SW480 (cell line): ENCODE data around the gene LSS.
A peak's percentile ranks its signal among the peaks of the same experiment; 100 is the strongest.
"Not testable (repeated sequence)": the region's sequence is repeated elsewhere in the genome, so short reads cannot be mapped to it uniquely, and the experiment has no call there.

ENCODE experiments used
- DNase-seq: peaks from one replicate; pipeline ENCODE4 v3.0.0-alpha.2; 2016; ENCODE audit warnings: low spot score

Gene LSS

GRCh38 chr21:46185716-46186115 is 42.9 kb downstream of the LSS start:
- DNase-seq, result no peak

DNA sequence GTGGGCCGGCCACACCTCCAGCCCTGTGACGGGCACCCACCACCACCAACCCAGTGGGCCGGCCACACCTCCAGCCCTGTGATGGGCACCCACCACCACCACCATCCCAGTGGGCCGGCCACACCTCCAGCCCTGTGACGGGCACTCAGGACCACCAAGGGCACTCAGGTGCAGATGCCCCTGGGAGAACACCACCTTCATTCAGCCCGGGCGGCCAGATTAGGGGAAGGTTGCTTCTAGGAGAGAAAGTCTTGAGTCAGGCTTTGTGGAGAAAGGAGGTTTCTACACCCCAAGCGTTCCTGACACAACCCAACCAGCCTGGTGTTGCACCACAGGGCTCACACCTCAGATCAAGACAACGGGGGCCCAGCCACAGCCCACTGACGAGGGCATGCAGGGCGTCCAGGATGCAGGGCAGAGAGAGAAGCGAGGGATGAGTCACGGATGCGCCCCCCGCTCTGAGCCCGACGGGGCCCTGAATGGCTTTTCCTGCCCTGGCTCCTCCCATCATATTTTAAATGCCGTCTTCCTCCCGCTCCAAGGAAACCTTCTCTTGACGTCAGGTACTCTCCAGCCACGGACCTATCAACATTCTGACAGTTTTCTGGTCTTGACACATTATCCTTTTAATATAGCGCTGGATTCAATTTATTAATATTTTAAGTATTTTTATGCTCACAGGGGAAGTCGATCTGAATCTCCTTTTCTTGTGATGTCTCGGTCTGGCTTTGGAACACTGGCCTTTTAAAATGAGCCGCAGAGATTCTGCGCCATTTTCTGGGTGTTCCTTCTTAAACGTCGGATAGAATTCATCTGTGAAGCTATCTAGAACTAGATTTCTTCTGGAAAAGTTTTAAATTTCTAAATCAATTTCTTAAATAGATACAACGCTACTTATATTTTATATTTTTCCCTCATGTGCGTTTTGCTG is 43.7 kb downstream of the LSS start:
- DNase-seq, result peak; percentile 42

DNA sequence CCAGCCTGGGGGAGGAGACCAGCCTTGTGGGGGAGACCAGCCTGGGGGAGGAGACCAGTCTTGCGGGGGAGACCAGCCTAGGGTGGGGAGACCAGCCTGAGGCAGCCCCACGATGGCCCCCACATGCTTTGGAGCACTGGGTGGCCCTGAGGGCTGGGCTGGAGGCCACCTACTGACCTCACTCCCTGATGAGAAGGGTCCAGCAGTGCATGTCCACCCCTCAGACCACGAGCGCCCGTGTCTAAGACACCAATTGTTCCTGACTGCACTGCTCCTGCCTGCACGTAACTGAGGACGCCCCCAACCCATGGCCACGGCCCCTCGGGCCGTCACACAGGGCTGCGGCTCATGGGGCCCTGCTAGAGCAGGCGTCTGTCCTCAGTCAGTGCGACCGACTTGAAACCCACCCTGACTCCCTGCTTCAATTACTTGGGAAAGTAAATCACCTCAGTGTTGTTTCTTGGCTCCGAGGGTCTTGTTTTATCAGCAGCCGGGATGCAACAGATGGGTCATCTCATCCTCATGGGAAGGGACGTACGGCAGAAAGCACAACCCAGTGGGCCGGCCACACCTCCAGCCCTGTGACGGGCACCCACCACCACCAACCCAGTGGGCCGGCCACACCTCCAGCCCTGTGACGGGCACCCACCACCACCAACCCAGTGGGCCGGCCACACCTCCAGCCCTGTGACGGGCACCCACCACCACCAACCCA is 44.5 kb downstream of the LSS start, which contains the start of gene SPATC1L:
TSS of gene SPATC1L (minus strand) at position 550 of the 715 bp plus-strand sequence. CDS start 1,643 bp downstream, outside the sequence.
- peak; percentile 42 for DNase-seq

DNA sequence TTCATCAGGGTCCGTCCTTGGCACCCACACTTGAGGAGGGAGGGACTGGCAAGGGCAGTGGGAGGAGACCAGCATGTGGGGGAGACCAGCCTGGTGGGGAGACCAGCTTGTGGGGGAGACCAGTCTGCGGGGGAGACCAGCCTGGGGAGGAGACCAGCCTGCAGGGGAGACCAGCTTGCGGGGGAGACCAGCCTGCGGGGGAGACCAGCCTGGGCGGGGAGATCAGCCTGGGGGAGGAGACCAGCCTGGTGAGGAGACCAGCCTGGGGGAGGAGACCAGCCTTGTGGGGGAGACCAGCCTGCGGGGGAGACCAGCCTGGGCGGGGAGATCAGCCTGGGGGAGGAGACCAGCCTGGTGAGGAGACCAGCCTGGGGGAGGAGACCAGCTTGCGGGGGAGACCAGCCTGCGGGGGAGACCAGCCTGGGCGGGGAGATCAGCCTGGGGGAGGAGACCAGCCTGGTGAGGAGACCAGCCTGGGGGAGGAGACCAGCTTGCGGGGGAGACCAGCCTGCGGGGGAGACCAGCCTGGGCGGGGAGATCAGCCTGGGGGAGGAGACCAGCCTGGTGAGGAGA is 45.2 kb downstream of the LSS start:
- not testable (repeated sequence) for DNase-seq

DNA sequence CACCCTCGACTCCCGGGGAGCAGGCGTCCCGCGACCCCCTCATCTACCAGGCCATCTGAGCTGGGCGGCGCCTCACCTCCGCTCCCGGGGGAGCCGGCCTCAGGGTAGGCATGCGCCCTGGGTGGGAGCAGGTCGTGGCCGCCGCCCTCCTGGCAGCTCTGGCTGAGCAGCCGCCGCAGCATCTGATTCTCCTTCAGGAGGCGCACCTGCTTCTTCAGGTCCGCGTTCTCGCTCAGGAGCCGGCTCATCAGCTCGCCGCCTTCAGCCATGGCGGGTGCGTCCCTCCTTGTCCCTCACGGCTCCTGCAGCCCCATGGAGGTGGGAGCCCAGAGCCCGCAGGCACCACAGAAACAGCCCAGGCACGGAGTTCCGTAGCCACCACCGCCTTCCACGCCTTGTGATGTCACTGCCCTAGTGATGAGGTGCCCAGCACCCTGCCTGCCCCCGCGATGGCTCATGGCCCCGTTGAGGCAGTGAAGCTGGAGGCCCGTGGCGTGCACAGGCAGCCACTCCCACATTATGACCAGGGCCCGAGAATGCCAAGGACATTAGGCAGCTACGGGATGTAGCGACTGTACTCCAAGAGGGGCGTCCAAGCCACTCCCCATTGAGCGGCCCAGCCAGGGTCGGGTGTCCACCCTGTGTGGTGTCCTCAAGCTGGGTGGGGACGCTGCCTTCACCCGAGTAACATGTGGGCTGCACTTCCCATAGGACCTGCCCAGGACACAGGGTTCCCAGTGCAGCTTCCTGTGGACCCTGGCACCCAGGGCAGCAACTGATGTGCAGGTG is 45.8 kb downstream of the LSS start:
- no peak for DNase-seq

DNA sequence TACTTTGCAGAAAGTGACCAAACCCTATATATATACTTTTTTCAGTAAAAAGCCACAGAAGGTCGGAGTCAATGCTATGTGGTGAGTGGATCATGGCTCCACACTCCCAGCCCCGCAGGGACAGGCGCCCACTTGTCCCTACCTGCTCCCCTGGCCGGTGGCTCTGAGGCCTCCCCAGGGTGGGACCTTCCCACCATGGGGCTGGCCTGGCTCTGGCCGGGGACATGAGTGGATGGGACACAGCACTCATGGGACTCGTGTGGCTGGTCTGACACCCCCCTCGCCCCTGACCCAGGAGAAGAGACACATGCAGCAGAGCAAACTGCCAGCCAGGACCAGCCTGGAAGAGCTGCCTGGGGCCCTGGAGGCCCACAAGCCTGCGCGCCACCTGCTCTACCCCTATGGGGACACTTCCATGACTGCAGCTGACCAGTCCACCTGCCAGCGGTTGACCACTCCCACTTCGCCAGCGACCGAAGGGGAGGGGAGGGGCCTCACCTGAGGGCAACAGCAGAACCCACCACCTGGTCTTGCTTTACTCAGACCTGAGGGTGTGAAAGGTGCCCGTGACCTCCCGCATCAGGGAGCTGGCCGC is 46.5 kb downstream of the LSS start:
- no peak for DNase-seq

DNA sequence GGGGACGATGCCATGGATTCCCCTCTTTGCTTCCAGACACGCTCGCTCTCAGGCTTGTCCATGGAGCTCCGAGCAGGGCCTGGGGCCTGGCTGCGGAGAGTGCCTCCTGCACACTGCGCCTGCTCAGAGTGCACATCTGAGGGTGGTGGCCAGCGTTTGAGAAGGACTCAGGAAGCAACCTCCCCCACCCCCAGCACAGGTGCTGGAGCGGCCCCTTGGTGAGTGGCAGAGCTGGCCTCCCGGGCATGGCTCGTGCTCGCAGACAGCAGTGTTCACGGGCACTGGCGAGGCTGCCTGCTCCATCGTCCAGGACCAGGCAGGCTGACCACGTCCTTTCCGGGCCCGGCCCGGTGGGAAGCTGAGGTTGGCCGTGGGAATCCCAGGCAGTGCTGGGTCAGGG is 47.1 kb downstream of the LSS start:
- no peak for DNase-seq

GRCh38 chr21:46180778-46181391 is 47.7 kb downstream of the LSS start:
- DNase-seq, result no peak

- no peak for DNase-seq
Measured at GRCh38 chr21:46180079-46180722, 48.4 kb downstream of the LSS start.

GRCh38 chr21:46179708-46180078 is 48.9 kb downstream of the LSS start:
- no peak for DNase-seq

GRCh38 chr21:46178961-46179360 is 49.6 kb downstream of the LSS start:
- no peak for DNase-seq

GRCh38 chr21:46176443-46177129 is 52.0 kb downstream of the LSS start:
- DNase-seq, result not testable (repeated sequence)

DNA sequence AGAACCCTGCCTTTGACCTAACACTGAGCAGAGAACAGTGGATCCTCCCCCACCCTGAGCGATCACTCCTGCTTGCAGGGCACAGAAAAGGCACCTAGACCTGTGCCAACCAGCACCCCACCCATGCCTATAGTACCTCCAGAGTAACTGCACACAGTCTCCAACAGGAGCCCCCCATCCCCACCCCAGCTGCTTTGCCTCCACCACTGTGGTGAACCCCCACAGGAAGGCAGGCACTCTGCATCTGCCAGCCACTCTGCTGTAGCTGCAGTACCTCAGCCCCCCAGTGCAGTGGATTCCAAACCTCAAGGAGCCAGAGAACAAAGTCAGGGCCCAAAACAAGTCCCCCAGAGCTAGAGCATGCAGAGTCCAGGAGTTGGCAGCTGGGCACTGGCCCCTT is 55.0 kb downstream of the LSS start:
- DNase-seq, result no peak

- no peak for DNase-seq
Measured at GRCh38 chr21:46172863-46173528, 55.6 kb downstream of the LSS start.

- no peak for DNase-seq
Measured at GRCh38 chr21:46171996-46172862, 56.3 kb downstream of the LSS start.

DNA sequence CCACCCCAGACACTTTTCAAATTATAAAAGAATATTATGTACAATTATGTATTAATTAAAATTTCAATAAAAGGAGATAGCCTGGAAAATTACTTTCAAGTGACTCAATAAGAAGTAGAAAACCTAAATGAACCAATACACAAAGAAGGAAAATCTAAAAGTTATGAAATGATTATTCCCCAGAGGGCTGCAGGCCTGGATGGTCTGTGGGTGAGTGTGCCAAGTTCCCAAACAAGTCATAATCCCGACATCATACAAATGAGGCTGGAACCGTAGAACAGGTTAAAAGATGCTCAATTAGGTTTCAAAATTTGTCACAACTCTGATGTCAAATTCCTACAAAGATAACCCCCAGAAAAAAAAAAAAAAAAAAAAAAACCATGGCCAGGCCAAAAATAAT is 57.0 kb downstream of the LSS start:
- no peak for DNase-seq

- not testable (repeated sequence) for DNase-seq
Measured at GRCh38 chr21:46170436-46171193, 58.0 kb downstream of the LSS start.
